ENCODE results near the gene RAVER1. TPM values are rescaled to one million over a fixed set of nuclear protein-coding genes. Genes with fewer than 3 reads are reported as not detected.

The RAVER1 gene
- total and polyA plus RNA-seq, 9 of the 15 experiments (the other 6 are each of a cell fraction or from before 2014, with no cell fraction given) = 0.06 to 113 (median 7.0) TPM

DNA sequence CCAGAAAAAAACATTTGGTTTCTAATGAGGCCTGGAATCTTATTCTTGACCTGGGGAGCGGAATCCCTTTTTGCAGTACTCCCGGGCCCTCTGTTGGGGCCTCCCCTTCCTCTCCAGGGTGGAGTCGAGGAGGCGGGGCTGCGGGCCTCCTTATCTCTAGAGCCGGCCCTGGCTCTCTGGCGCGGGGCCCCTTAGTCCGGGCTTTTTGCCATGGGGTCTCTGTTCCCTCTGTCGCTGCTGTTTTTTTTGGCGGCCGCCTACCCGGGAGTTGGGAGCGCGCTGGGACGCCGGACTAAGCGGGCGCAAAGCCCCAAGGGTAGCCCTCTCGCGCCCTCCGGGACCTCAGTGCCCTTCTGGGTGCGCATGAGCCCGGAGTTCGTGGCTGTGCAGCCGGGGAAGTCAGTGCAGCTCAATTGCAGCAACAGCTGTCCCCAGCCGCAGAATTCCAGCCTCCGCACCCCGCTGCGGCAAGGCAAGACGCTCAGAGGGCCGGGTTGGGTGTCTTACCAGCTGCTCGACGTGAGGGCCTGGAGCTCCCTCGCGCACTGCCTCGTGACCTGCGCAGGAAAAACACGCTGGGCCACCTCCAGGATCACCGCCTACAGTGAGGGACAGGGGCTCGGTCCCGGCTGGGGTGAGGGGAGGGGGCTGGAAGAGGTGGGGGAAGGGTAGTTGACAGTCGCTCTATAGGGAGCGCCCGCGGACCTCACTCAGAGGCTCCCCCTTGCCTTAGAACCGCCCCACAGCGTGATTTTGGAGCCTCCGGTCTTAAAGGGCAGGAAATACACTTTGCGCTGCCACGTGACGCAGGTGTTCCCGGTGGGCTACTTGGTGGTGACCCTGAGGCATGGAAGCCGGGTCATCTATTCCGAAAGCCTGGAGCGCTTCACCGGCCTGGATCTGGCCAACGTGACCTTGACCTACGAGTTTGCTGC lies 46.3 kb downstream of the RAVER1 start, which contains the start of gene ICAM4 (continued):
- no peak for TF ChIP-seq MCM5 (IDR thresholded peaks at IDR 0.05; ENCODE audit: low read depth)
- no peak for TF ChIP-seq POLR3G (IDR thresholded peaks at IDR 0.05; ENCODE audit: extremely low read depth, insufficient read length, insufficient replicate concordance)
- TF ChIP-seq TEAD1 (CRISPR knock-in tag; IDR thresholded peaks at IDR 0.05) = peak in 1 of 2 experiments; percentile 76; a peak in 1 of 4 replicates
- no peak for TF ChIP-seq CHD1 (IDR thresholded peaks at IDR 0.05; ENCODE audit: low read length)
- TF ChIP-seq ZNF263 (CRISPR knock-in tag; IDR thresholded peaks at IDR 0.05; ENCODE audit: borderline replicate concordance) = peak; percentile 73
- TF ChIP-seq, protein P1, sequence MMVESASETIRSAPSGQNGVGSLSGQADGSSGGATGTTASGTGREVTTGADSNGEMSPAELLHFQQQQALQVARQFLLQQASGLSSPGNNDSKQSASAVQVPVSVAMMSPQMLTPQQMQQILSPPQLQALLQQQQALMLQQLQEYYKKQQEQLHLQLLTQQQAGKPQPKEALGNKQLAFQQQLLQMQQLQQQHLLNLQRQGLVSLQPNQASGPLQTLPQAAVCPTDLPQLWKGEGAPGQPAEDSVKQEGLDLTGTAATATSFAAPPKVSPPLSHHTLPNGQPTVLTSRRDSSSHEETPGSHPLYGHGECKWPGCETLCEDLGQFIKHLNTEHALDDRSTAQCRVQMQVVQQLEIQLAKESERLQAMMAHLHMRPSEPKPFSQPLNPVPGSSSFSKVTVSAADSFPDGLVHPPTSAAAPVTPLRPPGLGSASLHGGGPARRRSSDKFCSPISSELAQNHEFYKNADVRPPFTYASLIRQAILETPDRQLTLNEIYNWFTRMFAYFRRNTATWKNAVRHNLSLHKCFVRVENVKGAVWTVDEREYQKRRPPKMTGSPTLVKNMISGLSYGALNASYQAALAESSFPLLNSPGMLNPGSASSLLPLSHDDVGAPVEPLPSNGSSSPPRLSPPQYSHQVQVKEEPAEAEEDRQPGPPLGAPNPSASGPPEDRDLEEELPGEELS (CRISPR knock-in tag; IDR thresholded peaks at IDR 0.05; ENCODE audit: borderline replicate concordance) = peak; percentile 52; the same call in 1 of the 2 replicates
- no peak for TF ChIP-seq LARP7 (IDR thresholded peaks at IDR 0.05)
- TF ChIP-seq XRCC4 (IDR thresholded peaks at IDR 0.05; ENCODE audit: extremely low read depth, insufficient read depth, insufficient read length) = no peak
- peak; percentile 58; the same call in 1 of the 2 replicates for TF ChIP-seq L3MBTL2 (IDR thresholded peaks at IDR 0.05)
- TF ChIP-seq ARID2 (IDR thresholded peaks at IDR 0.05) = 0 out of 2 replicates have a peak, but pooled peaks have one; percentile 28
- no peak for TF ChIP-seq ELF1 (tag; IDR thresholded peaks at IDR 0.05)
- TF ChIP-seq CBX3 (IDR thresholded peaks at IDR 0.05; ENCODE audit: borderline replicate concordance in 1 of 2, low read length in 2 of 2) = peak in 1 of 2 experiments; percentile 74; a peak in 1 of 3 replicates
- TF ChIP-seq ZNF282 (CRISPR knock-in tag; IDR thresholded peaks at IDR 0.05) = no peak
- TF ChIP-seq MCM2 (IDR thresholded peaks at IDR 0.05; ENCODE audit: low read depth) = no peak
- TF ChIP-seq, protein P2, sequence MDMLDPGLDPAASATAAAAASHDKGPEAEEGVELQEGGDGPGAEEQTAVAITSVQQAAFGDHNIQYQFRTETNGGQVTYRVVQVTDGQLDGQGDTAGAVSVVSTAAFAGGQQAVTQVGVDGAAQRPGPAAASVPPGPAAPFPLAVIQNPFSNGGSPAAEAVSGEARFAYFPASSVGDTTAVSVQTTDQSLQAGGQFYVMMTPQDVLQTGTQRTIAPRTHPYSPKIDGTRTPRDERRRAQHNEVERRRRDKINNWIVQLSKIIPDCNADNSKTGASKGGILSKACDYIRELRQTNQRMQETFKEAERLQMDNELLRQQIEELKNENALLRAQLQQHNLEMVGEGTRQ (CRISPR knock-in tag; IDR thresholded peaks at IDR 0.05) = peak; percentile 80
- TF ChIP-seq ETV5 (CRISPR knock-in tag; IDR thresholded peaks at IDR 0.05; ENCODE audit: low read depth) = no peak
- no peak for TF ChIP-seq ZZZ3 (IDR thresholded peaks at IDR 0.05)
- TF ChIP-seq BHLHE40 (IDR thresholded peaks at IDR 0.05; ENCODE audit: low read length) = peak; percentile 5; the same call in 1 of the 2 replicates
- peak; percentile 44; the same call in 1 of the 2 replicates for TF ChIP-seq SP1 (CRISPR knock-in tag; IDR thresholded peaks at IDR 0.05)
- TF ChIP-seq RNF2 (IDR thresholded peaks at IDR 0.05) = peak; percentile 56; the same call in 1 of the 2 replicates
- no peak for TF ChIP-seq ZNF780A (CRISPR knock-in tag; IDR thresholded peaks at IDR 0.05)
- peak; percentile 74; the same call in 1 of the 2 replicates for TF ChIP-seq ERF (CRISPR knock-in tag; IDR thresholded peaks at IDR 0.05)
- TF ChIP-seq ZNF76 (CRISPR knock-in tag; IDR thresholded peaks at IDR 0.05; ENCODE audit: borderline replicate concordance) = no peak
- no peak; the same call in 1 of the 2 replicates for TF ChIP-seq NCOA1 (IDR thresholded peaks at IDR 0.05; ENCODE audit: low read depth)
- no peak for TF ChIP-seq SRSF9 (IDR thresholded peaks at IDR 0.05; ENCODE audit: borderline replicate concordance, low read depth, low read length)
- TF ChIP-seq ETS2 (tag; IDR thresholded peaks at IDR 0.05; ENCODE audit: borderline replicate concordance, poor library complexity, severe bottlenecking) = no peak

Data from K562 (cell line).